Neural cell (in vitro differentiated cells): ENCODE data around the gene GNPTG.

Experiments
- CTCF ChIP-seq: fragments of 450-650 bp; IDR thresholded peaks from 2 replicates; pipeline ENCODE4 v1.5.1; 2014; ENCODE audit warnings: antibody characterized with exemption, mild to moderate bottlenecking, moderate library complexity; ENCODE audit not compliant: poor library complexity, severe bottlenecking
- EP300 ChIP-seq: fragments of 450-650 bp; conservative IDR thresholded peaks from 2 replicates; pipeline ENCODE4 v1.6.1; 2014; ENCODE audit warnings: antibody characterized with exemption, mild to moderate bottlenecking, moderate library complexity; ENCODE audit not compliant: poor library complexity, severe bottlenecking
- EZH2 ChIP-seq: fragments of 200-600, 300-800 bp; shearing (Covaris generic), sonication (generic); IDR thresholded peaks from 2 replicates; pipeline ENCODE4 v1.6.1; 2014; ENCODE audit warnings: antibody characterized with exemption, low read length, borderline replicate concordance, mild to moderate bottlenecking; ENCODE audit not compliant: insufficient read depth, poor library complexity, severe bottlenecking
- POLR2AphosphoS5 ChIP-seq: IDR thresholded peaks from 2 replicates; pipeline ENCODE4 v1.6.1; 2012
- REST ChIP-seq: IDR thresholded peaks from 2 replicates; pipeline ENCODE4 v1.6.1; 2012; ENCODE audit warnings: borderline replicate concordance

GRCh38 chr16:1367486-1368174 is 15.9 kb downstream of the GNPTG start:
- TF ChIP-seq CTCF, result no peak
- TF ChIP-seq EP300, result no peak
- TF ChIP-seq EZH2, result no peak
- TF ChIP-seq POLR2AphosphoS5, result no peak
- no peak for TF ChIP-seq REST
